Measurements from ENCODE around the gene E2F1. TPM values are rescaled to one million over a fixed set of nuclear protein-coding genes. Genes with fewer than 3 reads are reported as not detected.

The E2F1 gene
- total and polyA plus RNA-seq, 2 experiments from 2014 or later, result 12.1 to 42.6 TPM

DNA sequence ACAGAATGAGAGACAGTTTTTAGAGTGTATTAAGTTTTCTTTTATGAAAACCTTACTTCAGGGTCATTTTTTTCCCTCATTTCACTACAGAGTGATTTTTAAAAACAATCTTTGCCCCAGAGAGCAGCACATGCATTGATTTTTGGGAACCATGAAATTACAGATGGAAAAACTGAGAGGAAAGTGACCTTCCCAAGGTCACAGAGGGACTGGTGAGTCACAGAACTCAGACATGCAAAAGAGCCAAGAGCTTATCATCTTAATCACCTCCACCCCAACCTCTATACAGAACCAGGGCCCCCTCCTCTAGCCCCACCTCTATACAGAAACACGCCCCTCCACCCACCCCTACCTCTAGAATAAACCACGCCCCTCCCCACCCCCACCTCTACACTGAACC is 23.2 kb upstream of the E2F1 start:
- Histone ChIP-seq H3K4me1 (ENCODE audit: insufficient read depth) (peaks cover 13% of the 10 kb centered on the region), H3K27ac (ENCODE audit: low read depth) (peak overlapping the region; percentile 64; the same call in 1 of the 2 replicates), H3K9me2 (ENCODE audit: insufficient read depth) (no peaks in the 10 kb centered on the region; the same call in 1 of the 2 replicates), H3K79me2 (replicated peaks; ENCODE audit: insufficient read depth) (no peaks in the 10 kb centered on the region), H3K4me2 (0 out of 2 replicates have a peak overlapping the region, but pooled peaks have one; percentile 5), H3K4me3 (no peak overlapping the region), H3K36me3 (ENCODE audit: insufficient read depth) (no peaks in the 10 kb centered on the region), H3K27me3 (ENCODE audit: insufficient read depth) (no peaks in the 10 kb centered on the region), H4K20me1 (replicated peaks; ENCODE audit: insufficient read depth) (no peaks in the 10 kb centered on the region), H3F3A (replicated peaks; ENCODE audit: low read depth) (0 out of 2 replicates have a peak, but pooled peaks cover 3% of the 10 kb centered on the region), H2AFZ (no peak overlapping the region)
- peak; percentile 40 for ATAC-seq
- no peak overlapping the region for H3K27ac Mint-ChIP-seq
- no peaks in the 10 kb centered on the region for H3K9me3 Mint-ChIP-seq
- H3K36me3 Mint-ChIP-seq (ENCODE audit: low read depth), result no peaks in the 10 kb centered on the region; the same call in 2 of the 3 replicates
- peaks cover 9% of the 10 kb centered on the region for H3K27me3 Mint-ChIP-seq (ENCODE audit: insufficient read depth, low read depth, poor library complexity)
- no peak overlapping the region for H3K4me3 Mint-ChIP-seq
- TF ChIP-seq CREB1 (CRISPR knock-in tag; IDR thresholded peaks at IDR 0.05; ENCODE audit: low read depth) (no peak), POLR2AphosphoS5 (IDR thresholded peaks at IDR 0.05; ENCODE audit: low read depth) (no peak), ZNF331 (CRISPR knock-in tag; IDR thresholded peaks at IDR 0.05; ENCODE audit: low read depth) (no peak), NANOG (IDR thresholded peaks at IDR 0.05; ENCODE audit: borderline replicate concordance) (no peak), EZH2phosphoT487 (IDR thresholded peaks at IDR 0.05; ENCODE audit: unreplicated experiment) (no peak), ZNF114 (CRISPR knock-in tag; IDR thresholded peaks at IDR 0.05) (no peak), STAT1 (IDR thresholded peaks at IDR 0.05; ENCODE audit: unreplicated experiment) (no peak)
- TF ChIP-seq, protein P1, sequence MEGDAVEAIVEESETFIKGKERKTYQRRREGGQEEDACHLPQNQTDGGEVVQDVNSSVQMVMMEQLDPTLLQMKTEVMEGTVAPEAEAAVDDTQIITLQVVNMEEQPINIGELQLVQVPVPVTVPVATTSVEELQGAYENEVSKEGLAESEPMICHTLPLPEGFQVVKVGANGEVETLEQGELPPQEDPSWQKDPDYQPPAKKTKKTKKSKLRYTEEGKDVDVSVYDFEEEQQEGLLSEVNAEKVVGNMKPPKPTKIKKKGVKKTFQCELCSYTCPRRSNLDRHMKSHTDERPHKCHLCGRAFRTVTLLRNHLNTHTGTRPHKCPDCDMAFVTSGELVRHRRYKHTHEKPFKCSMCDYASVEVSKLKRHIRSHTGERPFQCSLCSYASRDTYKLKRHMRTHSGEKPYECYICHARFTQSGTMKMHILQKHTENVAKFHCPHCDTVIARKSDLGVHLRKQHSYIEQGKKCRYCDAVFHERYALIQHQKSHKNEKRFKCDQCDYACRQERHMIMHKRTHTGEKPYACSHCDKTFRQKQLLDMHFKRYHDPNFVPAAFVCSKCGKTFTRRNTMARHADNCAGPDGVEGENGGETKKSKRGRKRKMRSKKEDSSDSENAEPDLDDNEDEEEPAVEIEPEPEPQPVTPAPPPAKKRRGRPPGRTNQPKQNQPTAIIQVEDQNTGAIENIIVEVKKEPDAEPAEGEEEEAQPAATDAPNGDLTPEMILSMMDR (conservative IDR thresholded peaks at IDR 0.05; ENCODE audit: low read depth in 2 of 2), result no peak
- TF ChIP-seq, protein P2, sequence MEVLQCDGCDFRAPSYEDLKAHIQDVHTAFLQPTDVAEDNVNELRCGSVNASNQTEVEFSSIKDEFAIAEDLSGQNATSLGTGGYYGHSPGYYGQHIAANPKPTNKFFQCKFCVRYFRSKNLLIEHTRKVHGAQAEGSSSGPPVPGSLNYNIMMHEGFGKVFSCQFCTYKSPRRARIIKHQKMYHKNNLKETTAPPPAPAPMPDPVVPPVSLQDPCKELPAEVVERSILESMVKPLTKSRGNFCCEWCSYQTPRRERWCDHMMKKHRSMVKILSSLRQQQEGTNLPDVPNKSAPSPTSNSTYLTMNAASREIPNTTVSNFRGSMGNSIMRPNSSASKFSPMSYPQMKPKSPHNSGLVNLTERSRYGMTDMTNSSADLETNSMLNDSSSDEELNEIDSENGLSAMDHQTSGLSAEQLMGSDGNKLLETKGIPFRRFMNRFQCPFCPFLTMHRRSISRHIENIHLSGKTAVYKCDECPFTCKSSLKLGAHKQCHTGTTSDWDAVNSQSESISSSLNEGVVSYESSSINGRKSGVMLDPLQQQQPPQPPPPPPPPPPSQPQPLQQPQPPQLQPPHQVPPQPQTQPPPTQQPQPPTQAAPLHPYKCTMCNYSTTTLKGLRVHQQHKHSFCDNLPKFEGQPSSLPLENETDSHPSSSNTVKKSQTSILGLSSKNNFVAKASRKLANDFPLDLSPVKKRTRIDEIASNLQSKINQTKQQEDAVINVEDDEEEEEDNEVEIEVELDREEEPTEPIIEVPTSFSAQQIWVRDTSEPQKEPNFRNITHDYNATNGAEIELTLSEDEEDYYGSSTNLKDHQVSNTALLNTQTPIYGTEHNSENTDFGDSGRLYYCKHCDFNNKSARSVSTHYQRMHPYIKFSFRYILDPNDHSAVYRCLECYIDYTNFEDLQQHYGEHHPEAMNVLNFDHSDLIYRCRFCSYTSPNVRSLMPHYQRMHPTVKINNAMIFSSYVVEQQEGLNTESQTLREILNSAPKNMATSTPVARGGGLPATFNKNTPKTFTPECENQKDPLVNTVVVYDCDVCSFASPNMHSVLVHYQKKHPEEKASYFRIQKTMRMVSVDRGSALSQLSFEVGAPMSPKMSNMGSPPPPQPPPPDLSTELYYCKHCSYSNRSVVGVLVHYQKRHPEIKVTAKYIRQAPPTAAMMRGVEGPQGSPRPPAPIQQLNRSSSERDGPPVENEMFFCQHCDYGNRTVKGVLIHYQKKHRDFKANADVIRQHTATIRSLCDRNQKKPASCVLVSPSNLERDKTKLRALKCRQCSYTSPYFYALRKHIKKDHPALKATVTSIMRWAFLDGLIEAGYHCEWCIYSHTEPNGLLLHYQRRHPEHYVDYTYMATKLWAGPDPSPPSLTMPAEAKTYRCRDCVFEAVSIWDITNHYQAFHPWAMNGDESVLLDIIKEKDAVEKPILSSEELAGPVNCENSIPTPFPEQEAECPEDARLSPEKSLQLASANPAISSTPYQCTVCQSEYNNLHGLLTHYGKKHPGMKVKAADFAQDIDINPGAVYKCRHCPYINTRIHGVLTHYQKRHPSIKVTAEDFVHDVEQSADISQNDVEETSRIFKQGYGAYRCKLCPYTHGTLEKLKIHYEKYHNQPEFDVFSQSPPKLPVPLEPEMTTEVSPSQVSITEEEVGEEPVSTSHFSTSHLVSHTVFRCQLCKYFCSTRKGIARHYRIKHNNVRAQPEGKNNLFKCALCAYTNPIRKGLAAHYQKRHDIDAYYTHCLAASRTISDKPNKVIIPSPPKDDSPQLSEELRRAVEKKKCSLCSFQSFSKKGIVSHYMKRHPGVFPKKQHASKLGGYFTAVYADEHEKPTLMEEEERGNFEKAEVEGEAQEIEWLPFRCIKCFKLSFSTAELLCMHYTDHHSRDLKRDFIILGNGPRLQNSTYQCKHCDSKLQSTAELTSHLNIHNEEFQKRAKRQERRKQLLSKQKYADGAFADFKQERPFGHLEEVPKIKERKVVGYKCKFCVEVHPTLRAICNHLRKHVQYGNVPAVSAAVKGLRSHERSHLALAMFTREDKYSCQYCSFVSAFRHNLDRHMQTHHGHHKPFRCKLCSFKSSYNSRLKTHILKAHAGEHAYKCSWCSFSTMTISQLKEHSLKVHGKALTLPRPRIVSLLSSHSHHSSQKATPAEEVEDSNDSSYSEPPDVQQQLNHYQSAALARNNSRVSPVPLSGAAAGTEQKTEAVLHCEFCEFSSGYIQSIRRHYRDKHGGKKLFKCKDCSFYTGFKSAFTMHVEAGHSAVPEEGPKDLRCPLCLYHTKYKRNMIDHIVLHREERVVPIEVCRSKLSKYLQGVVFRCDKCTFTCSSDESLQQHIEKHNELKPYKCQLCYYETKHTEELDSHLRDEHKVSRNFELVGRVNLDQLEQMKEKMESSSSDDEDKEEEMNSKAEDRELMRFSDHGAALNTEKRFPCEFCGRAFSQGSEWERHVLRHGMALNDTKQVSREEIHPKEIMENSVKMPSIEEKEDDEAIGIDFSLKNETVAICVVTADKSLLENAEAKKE (CRISPR knock-in tag; IDR thresholded peaks at IDR 0.05), result no peak
- TF ChIP-seq, protein P3, sequence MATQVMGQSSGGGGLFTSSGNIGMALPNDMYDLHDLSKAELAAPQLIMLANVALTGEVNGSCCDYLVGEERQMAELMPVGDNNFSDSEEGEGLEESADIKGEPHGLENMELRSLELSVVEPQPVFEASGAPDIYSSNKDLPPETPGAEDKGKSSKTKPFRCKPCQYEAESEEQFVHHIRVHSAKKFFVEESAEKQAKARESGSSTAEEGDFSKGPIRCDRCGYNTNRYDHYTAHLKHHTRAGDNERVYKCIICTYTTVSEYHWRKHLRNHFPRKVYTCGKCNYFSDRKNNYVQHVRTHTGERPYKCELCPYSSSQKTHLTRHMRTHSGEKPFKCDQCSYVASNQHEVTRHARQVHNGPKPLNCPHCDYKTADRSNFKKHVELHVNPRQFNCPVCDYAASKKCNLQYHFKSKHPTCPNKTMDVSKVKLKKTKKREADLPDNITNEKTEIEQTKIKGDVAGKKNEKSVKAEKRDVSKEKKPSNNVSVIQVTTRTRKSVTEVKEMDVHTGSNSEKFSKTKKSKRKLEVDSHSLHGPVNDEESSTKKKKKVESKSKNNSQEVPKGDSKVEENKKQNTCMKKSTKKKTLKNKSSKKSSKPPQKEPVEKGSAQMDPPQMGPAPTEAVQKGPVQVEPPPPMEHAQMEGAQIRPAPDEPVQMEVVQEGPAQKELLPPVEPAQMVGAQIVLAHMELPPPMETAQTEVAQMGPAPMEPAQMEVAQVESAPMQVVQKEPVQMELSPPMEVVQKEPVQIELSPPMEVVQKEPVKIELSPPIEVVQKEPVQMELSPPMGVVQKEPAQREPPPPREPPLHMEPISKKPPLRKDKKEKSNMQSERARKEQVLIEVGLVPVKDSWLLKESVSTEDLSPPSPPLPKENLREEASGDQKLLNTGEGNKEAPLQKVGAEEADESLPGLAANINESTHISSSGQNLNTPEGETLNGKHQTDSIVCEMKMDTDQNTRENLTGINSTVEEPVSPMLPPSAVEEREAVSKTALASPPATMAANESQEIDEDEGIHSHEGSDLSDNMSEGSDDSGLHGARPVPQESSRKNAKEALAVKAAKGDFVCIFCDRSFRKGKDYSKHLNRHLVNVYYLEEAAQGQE (IDR thresholded peaks at IDR 0.05; ENCODE audit: unreplicated experiment), result no peak
- TF ChIP-seq, protein P4, sequence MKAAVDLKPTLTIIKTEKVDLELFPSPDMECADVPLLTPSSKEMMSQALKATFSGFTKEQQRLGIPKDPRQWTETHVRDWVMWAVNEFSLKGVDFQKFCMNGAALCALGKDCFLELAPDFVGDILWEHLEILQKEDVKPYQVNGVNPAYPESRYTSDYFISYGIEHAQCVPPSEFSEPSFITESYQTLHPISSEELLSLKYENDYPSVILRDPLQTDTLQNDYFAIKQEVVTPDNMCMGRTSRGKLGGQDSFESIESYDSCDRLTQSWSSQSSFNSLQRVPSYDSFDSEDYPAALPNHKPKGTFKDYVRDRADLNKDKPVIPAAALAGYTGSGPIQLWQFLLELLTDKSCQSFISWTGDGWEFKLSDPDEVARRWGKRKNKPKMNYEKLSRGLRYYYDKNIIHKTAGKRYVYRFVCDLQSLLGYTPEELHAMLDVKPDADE (IDR thresholded peaks at IDR 0.05), result no peak
- peak; percentile 50 for DNase-seq (ENCODE audit: low spot score)
- peaks cover 16% of the 10 kb centered on the region for H3K4me1 Mint-ChIP-seq
